Measurements from ENCODE around the gene LARP4B.

Gene LARP4B

DNA sequence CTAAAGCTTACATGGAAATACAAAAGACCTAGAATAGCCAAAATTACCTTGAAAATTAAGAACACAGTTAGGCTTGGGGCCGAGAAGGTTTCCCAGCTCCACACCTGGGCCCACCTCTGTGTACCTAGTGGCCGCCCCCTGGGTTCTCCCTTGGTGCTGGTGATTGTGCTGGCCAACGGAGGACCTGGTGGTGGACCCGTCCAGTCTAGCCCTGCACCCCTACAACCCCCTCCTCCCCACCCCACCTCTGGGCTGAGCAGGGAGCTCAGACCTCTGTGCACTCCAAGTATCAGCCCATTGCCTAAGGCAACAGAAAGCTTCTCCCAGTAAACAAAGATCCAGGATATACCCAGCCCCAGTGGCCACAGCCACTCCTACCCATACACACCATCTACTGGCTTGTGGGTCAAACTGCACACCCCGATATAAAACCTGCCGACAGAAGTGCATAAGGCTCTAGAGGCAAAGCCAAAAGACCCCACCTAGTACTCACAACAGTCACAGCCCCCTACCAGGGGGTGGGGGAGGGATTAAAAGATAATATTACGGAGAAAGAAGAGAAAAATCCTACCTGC, 137.0 kb downstream of the LARP4B start:
- DNase-seq (no peak), ATAC-seq (replicated peaks) (no peak)
- Mint-ChIP-seq H3K4me3 (no peak overlapping the region), H3K27me3 (no peaks in the 10 kb centered on the region), H3K4me1 (ENCODE audit: low read depth in 2 of 2) (no peaks in the 10 kb centered on the region), H3K9me3 (peaks cover 7 to 12% of the 10 kb centered on the region in 2 donors), H3K27ac (no peak overlapping the region), H3K36me3 (ENCODE audit: insufficient read depth) (no peaks in the 10 kb centered on the region)

DNA sequence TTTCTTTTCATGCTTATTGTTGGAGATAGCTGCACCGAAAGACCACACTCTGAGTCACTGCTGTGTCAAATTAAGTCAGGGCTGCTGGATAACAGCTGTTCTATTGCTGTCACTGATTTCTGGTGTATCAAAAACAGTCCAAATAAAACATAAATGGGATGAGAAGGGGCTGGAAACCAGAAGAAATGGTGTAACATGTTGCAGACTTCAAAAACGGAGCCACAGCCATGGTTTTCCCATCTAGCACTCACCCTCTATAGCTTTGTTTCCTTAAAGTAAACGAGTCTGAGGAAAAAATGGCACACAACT, 138.8 kb downstream of the LARP4B start:
- Mint-ChIP-seq H3K27ac (no peak overlapping the region), H3K9me3 (peaks cover 0 to 7% of the 10 kb centered on the region in 2 donors), H3K27me3 (no peaks in the 10 kb centered on the region), H3K4me3 (no peak overlapping the region), H3K36me3 (ENCODE audit: insufficient read depth) (no peaks in the 10 kb centered on the region), H3K4me1 (ENCODE audit: low read depth in 2 of 2) (no peaks in the 10 kb centered on the region)
- no peak for DNase-seq
- ATAC-seq (replicated peaks) = no peak

DNA sequence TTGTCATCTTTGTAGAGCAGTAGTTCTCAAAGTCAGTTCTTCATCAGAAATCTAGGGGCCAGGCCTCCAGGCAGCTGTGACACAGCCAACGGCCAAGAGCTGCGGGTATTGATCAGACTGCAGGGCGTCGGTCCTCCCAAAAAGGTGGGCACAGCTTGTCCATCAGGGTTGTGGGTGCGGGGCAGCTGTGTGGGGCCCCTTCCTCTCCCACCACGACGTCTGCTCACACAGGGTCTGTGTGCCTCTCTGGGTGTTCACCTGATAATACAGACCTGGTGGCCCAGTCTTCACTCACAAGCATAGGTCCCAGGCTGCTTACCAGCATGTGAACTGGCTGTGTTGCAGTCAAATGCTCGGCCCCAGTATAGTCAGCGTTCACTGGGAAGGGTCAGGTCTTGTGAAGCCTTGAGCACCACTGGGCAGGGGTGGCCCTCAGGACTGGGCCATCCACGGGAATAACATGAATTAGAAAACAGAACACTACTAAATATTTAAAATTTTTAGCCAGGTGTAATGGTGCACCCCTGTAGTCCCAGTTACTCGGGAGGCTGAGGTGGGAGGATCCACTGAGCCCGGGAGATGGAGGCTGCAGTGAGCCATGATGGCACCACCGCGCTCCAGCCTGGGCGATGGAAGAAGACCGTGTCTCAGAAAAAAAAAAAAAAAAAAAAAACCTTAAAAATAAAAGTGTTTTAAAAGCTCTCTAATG, 139.3 kb downstream of the LARP4B start:
- Mint-ChIP-seq H3K27me3 (peaks cover 0 to 4% of the 10 kb centered on the region in 2 donors), H3K9me3 (peaks cover 0 to 7% of the 10 kb centered on the region in 2 donors), H3K4me3 (no peak overlapping the region), H3K27ac (no peak overlapping the region), H3K4me1 (ENCODE audit: low read depth in 2 of 2) (no peaks in the 10 kb centered on the region), H3K36me3 (ENCODE audit: insufficient read depth) (no peaks in the 10 kb centered on the region)
- no peak for ATAC-seq (replicated peaks)
- no peak for DNase-seq

DNA sequence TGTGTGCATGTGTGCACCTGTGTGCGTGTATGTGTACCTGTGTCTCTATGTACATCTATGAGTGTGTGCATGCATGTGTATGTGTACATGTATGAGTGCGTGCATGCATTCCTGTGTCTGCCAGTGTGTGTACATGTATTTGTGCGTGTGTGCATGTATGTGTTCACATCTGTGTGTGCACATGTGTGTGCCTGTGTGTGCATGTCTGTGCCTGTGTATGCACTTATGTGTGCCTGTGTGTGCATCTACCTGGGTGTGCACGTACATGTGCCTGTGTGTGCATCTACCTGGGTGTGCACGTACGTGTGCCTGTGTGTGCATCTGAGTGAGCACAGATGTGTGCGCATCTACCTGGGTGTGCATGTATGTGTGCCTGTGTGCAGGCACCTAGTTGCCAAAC, 139.9 kb downstream of the LARP4B start:
- no peak overlapping the region for H3K4me3 Mint-ChIP-seq
- no peak overlapping the region for H3K27ac Mint-ChIP-seq

DNA sequence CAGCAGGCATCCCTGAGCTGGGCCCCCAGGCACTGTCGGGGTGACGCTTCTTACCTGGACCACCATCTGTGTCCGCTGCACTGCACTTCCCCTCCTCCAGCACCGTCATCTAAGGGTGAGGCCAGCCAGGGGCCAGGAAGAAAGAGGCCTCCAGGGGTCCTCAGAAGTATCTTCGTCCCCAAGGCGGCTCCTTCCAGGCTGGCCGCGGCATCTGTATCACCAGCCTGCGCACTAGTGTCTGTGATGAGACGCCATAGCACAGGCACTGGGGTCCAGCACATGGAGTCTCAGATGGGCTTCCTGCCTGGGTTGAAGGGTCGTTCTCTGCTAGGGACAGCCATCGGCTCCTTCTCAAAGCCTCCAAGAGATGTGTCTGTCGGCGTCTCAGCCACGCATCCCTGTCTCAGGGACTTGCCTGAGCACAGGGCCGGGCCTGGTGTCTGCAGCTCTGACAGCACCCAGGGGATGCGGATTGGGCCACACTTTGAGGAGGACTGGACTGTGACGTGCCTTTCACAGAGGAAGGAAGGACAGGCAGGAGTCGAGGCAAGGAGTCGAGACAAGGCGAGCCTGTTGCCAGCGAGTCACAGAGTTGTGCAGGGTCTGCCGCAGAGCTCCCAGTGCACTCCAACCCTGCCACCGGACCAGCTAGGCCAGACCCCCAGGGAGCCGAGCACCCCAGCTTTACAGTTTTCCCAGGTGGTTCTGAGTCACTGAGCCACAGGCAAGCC, 140.5 kb downstream of the LARP4B start:
- H3K27ac Mint-ChIP-seq = no peak overlapping the region
- H3K27me3 Mint-ChIP-seq = peaks cover 1 to 17% of the 10 kb centered on the region in 2 donors
- ATAC-seq (replicated peaks) (no peak), DNase-seq (no peak)
- H3K9me3 Mint-ChIP-seq = peaks cover 0 to 1% of the 10 kb centered on the region in 2 donors
- H3K4me3 Mint-ChIP-seq = no peak overlapping the region
- H3K4me1 Mint-ChIP-seq (ENCODE audit: low read depth in 2 of 2) = no peaks in the 10 kb centered on the region
- H3K36me3 Mint-ChIP-seq (ENCODE audit: insufficient read depth) = peaks cover 2% of the 10 kb centered on the region

More for the DNA sequence above, 139.9 kb downstream of the LARP4B start:
- peaks cover 1% of the 10 kb centered on the region for H3K36me3 Mint-ChIP-seq (ENCODE audit: insufficient read depth)
- no peaks in the 10 kb centered on the region for H3K4me1 Mint-ChIP-seq (ENCODE audit: low read depth in 2 of 2)
- no peak for ATAC-seq (replicated peaks)
- peaks cover 0 to 7% of the 10 kb centered on the region in 2 donors for H3K9me3 Mint-ChIP-seq
- no peak for DNase-seq
- H3K27me3 Mint-ChIP-seq = peaks cover 0 to 10% of the 10 kb centered on the region in 2 donors

DNA sequence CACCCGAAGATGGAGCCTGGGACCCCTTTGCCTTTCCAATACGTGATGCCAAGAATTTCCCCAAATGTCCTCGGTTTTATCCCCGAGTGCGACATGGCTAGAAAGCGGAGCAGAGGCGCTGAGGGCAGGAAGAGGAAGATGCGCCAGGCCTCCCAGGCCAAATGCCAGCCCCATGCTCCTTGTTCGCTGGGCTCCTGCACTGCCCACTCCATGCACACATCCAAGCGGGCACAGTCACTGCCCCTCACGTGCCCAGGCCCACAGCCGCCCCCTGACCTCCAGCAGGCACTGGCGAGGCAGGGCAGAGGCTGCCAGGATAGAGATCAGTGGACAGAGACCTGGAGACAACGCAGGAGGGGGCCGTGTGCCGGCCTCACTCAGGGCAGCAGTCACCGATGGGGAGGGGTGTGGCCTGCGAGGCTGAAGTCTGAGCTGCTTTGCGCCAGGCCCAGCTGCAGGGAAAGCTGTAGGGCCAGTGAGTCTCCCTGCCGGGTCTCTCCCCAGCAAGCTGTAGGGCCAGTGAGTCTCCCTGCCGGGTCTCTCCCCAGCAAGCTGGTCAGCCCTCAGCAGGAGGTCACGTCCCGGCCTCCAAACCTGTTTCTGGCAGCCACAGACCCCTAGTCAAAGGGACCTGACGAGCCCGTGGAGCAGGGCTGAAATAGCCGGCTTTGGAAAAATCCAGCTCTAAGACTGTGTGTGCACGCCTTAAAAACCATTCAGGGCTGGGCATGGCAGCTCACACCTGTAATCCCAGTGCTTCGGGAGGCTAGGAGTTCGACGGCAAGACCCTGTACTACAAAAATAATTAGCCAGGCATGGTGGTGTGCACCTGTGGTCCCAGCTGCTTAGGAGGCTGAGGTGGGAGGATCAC, 141.4 kb downstream of the LARP4B start:
- no peak overlapping the region for H3K4me3 Mint-ChIP-seq
- H3K27me3 Mint-ChIP-seq = peaks cover 11 to 26% of the 10 kb centered on the region in 2 donors
- H3K27ac Mint-ChIP-seq = no peak overlapping the region
- H3K36me3 Mint-ChIP-seq (ENCODE audit: insufficient read depth) = peaks cover 2% of the 10 kb centered on the region
- DNase-seq (no peak), ATAC-seq (replicated peaks) (no peak)
- no peaks in the 10 kb centered on the region for H3K4me1 Mint-ChIP-seq (ENCODE audit: low read depth in 2 of 2)
- H3K9me3 Mint-ChIP-seq = no peaks in the 10 kb centered on the region

DNA sequence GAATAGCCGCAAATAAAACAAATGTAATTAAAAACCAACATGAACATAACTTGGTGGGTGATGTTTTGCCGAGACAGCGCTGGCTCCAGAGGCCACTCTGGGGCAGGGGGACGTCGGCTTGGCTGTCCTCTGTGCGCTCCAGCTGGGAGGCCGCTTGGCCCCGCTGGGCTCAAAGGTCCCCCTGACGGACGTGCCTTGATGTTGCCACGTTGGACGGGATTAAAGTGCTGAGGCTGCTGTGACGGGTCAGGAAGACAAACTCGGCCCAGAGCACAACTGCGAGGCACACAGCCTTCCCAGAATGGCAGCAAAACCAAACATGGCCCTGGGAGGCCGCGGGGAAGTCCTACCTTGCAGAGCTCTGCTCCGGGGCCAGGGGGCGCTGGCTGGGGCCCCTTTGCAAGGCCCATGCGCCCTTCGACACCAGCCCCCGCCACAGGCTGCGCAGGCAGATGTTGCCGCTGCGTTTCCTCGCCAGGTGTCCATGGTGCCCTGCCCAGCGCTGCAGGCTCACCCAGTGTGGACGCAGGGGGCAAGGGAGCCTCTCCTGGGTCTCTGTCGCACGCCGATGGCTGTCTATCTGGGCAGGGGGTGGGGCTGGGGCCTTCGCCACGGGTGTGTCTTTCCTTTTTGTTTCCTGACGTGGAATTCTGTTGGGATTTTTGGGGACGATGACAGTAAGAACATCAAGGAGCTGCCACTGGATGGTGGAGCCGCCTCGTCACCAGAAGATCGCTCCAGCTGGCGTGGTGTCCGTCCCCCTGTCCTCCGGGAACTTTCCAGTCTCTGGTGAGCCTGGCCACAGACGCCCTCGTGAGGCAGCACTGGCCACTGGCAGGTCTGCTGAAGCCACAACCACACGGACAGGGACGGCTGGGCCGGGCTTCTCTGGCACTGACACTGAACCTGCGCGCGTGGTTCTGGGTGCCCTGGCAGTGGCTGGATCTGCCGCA, 142.4 kb downstream of the LARP4B start:
- H3K27ac Mint-ChIP-seq = no peak overlapping the region
- H3K9me3 Mint-ChIP-seq = no peaks in the 10 kb centered on the region
- ATAC-seq (replicated peaks) (no peak), DNase-seq (no peak)
- peaks cover 2% of the 10 kb centered on the region for H3K36me3 Mint-ChIP-seq (ENCODE audit: insufficient read depth)
- peaks cover 13 to 29% of the 10 kb centered on the region in 2 donors for H3K27me3 Mint-ChIP-seq
- no peaks in the 10 kb centered on the region for H3K4me1 Mint-ChIP-seq (ENCODE audit: low read depth in 2 of 2)
- H3K4me3 Mint-ChIP-seq = no peak overlapping the region

DNA sequence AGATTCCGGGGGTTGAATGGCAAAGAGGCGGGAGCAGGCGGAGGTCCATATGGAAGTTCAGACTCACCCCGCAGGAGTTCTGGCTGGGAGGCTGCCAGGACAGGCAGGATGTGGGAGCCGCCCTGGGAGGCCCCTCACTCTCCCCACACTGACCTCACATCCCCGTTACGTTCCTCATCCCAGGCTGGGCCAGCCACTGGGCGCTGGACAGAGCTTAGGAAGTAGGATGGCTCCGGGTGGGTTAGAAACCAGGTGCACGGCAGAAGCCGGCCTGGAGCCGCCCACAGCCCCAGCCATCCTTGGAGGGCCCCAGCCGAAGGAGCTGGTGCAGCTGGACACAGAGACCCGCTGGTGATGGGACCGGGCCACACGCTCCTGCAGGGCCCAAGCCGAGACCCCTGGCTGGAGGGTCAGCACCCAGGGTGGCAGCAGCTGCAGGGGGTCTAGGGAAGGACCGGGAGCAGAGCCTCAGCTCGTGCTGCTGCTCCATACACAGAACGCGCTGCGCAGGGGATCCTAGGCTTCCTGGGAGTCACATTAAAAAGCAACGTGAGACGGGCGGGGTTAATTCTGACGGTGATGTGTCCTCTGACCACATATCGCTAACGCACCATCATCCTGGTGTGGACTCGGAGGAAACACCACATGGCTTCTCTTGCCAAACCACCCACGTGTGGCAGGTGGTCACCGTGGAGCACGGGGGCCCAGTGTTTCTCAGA, 143.4 kb downstream of the LARP4B start:
- Mint-ChIP-seq H3K36me3 (ENCODE audit: insufficient read depth) (peaks cover 2% of the 10 kb centered on the region), H3K27me3 (peaks cover 13 to 33% of the 10 kb centered on the region in 2 donors), H3K4me3 (no peak overlapping the region), H3K4me1 (ENCODE audit: low read depth in 2 of 2) (no peaks in the 10 kb centered on the region), H3K9me3 (no peaks in the 10 kb centered on the region), H3K27ac (no peak overlapping the region)
- ATAC-seq (replicated peaks) (no peak), DNase-seq (no peak)

DNA sequence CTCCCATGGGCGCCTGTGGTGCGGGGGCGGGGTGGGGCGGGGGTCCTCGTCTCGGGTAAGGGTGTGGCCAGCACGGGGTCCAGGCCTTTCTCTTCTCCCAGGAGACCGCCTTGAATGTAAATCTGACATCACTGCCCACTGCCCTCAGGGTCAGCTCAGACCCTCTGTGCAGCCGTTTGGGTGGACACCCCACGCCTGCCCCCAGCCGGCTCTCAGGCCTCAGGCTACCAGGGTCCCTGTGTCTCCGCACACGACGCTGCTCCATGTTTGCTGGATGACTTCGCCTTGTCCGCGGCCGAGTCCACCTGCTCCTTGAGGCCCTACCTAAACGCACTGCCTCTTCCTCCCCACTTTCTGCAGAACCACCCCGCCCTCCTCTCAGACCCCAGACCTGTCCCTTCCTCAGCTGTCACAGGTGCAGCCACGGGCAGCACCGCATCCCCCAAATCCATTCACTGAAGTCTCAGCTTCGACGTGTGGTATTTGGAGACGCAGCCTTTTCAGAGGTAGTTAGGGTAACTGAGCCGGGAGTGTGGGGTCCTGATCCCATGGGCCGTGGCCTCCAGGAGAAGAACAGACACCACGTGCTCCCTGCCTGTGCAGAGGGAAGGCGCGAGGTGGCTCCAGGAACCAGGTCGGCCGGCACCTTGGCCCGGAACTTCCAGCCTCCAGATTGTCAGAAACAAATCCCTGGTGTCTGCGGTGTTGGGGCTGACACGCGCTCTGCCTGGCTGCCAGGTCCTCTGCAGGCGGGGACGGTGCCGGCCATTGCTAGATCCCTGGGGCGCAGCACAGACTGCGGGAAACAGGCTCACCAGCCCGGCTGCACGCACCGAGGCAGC, 144.7 kb downstream of the LARP4B start:
- no peak for ATAC-seq (replicated peaks)
- no peak for DNase-seq
- H3K27ac Mint-ChIP-seq = no peak overlapping the region
- no peak overlapping the region for H3K4me3 Mint-ChIP-seq
- H3K4me1 Mint-ChIP-seq (ENCODE audit: low read depth in 2 of 2) = no peaks in the 10 kb centered on the region
- peaks cover 5% of the 10 kb centered on the region for H3K36me3 Mint-ChIP-seq (ENCODE audit: insufficient read depth)
- peaks cover 20 to 45% of the 10 kb centered on the region in 2 donors for H3K27me3 Mint-ChIP-seq
- H3K9me3 Mint-ChIP-seq = no peaks in the 10 kb centered on the region

DNA sequence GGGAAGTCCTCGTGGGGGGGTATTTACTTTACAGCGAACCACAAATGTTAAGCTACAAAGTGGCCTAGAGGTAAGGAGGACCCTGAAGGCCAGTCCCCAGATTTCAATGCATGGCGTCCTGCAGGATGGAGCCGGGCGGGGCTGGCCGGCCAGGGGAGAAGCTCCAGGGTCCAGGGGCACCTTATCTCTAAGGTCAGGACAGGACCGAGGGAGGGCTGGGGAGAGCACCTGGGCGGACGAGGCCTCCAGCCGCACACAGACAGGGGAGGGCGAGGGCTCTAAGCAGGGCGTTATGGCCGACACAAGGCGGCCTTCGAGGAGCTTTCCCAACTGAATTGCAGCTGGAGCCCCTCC, 145.7 kb downstream of the LARP4B start:
- peaks cover 30 to 55% of the 10 kb centered on the region in 2 donors for H3K27me3 Mint-ChIP-seq
- no peak overlapping the region for H3K4me3 Mint-ChIP-seq
- ATAC-seq (replicated peaks) (no peak), DNase-seq (no peak)
- H3K27ac Mint-ChIP-seq = no peak overlapping the region
- no peaks in the 10 kb centered on the region for H3K4me1 Mint-ChIP-seq (ENCODE audit: low read depth in 2 of 2)
- no peaks in the 10 kb centered on the region for H3K9me3 Mint-ChIP-seq
- peaks cover 5% of the 10 kb centered on the region for H3K36me3 Mint-ChIP-seq (ENCODE audit: insufficient read depth)

DNA sequence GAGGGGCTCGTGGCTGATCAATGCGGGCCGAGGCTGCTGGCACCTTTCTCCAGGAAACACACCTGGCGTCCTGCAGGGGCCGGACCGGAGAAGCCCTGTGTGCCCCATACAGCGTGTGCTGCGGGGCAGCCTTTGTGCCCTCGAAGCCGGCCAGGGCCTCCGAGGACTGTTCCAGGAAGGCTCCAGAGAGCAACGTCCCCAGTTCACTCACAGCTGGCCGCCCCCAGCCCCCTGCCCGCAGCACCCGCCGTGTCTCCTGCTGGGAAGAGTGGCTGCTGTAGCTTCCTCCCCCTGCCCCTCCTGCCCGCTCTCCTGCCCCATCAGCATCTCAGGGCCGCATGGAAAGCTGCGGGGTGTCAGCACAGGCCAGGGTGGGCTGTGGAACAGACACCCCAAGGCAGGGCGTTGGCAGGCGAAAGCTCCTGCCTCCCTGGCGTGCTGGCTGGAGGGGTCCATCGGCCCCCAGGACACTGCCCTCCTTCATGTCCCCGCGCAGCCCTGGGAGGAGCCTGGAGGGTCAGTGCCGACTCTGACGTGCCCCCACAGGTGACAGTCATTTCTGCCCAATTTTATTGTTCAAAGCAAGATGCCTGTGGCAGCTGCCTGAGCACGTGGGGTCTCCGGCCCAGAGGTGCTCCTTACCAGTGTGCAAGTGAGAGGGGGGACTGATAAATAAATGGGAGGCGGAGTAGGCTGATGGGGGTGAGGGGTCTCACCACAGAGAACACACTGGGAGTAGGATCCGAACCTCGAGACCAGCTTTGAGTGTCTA, 146.2 kb downstream of the LARP4B start:
- Mint-ChIP-seq H3K27ac (no peak overlapping the region), H3K36me3 (ENCODE audit: insufficient read depth) (peaks cover 5% of the 10 kb centered on the region)

More for the DNA sequence above, 146.2 kb downstream of the LARP4B start:
- DNase-seq (no peak), ATAC-seq (replicated peaks) (no peak)
- no peak overlapping the region for H3K4me3 Mint-ChIP-seq
- H3K9me3 Mint-ChIP-seq = no peaks in the 10 kb centered on the region
- H3K27me3 Mint-ChIP-seq = peaks cover 36 to 61% of the 10 kb centered on the region in 2 donors
- no peaks in the 10 kb centered on the region for H3K4me1 Mint-ChIP-seq (ENCODE audit: low read depth in 2 of 2)
